HepG2 (cell line): ENCODE data around the gene PRM3. TPM values are rescaled to one million over a fixed set of nuclear protein-coding genes. Genes with fewer than 3 reads are reported as not detected.

Experiments used
- DNMT3B ChIP-seq: conservative IDR thresholded peaks from 2 replicates; pipeline ENCODE4 v1.6.1; 2016; ENCODE audit warnings: missing biosample characterization, control low read depth
- FOXA1 ChIP-seq, 2 experiments: fragments of 450-650 bp in 1 of 2; sonication (generic) in 1 of 2; formaldehyde crosslinking in 1 of 2; IDR thresholded peaks; 2 replicates each; pipeline versions ENCODE4 v1.4.0 to v1.6.1; 2016 to 2020; ENCODE audit warnings: missing genetic modification reagents in 1 of 2
- KLF13 ChIP-seq: sonication (generic); formaldehyde crosslinking; IDR thresholded peaks from 2 replicates; pipeline ENCODE4 v1.4.0; 2020; ENCODE audit warnings: mild to moderate bottlenecking, missing genetic modification reagents
- NR2F6 ChIP-seq, 2 experiments: IDR thresholded peaks; 2 replicates each; pipeline ENCODE4 v1.6.1; 2016; ENCODE audit warnings: antibody characterized with exemption in 1 of 2, mild to moderate bottlenecking in 1 of 2
- PITX1 ChIP-seq: sonication (generic); formaldehyde crosslinking; IDR thresholded peaks from 2 replicates; pipeline ENCODE4 v1.5.1; 2020; ENCODE audit warnings: mild to moderate bottlenecking, missing genetic modification reagents
- SMAD3 ChIP-seq: sonication (generic); formaldehyde crosslinking; IDR thresholded peaks from 2 replicates; pipeline ENCODE4 v1.4.0; 2020; ENCODE audit warnings: missing genetic modification reagents
- TGIF2 ChIP-seq: IDR thresholded peaks from 2 replicates; pipeline ENCODE4 v1.6.1; 2016; ENCODE audit warnings: control low read depth, missing compliant biosample characterization
- ZNF124 ChIP-seq: sonication (generic); formaldehyde crosslinking; IDR thresholded peaks from 2 replicates; pipeline ENCODE4 v1.4.0; 2020; ENCODE audit warnings: missing genetic modification reagents
- ZNF547 ChIP-seq: sonication (generic); formaldehyde crosslinking; IDR thresholded peaks from 2 replicates; pipeline ENCODE4 v1.5.1; 2020; ENCODE audit warnings: mild to moderate bottlenecking, missing genetic modification reagents
- ZNF552 ChIP-seq: sonication (generic); formaldehyde crosslinking; IDR thresholded peaks from 2 replicates; pipeline ENCODE4 v1.9.0; 2022; ENCODE audit warnings: missing genetic modification reagents, mild to moderate bottlenecking, borderline replicate concordance
- ZNF761 ChIP-seq: sonication (generic); formaldehyde crosslinking; conservative IDR thresholded peaks from 2 replicates; pipeline ENCODE4 v1.4.0; 2020; ENCODE audit warnings: mild to moderate bottlenecking, missing genetic modification reagents
- ZSCAN22 ChIP-seq: sonication (generic); formaldehyde crosslinking; IDR thresholded peaks from 2 replicates; pipeline ENCODE4 v1.4.0; 2020; ENCODE audit warnings: mild to moderate bottlenecking, missing genetic modification reagents
- polyA plus RNA-seq, 8 experiments: library from polyadenylated mRNA; depleted of rRNA in 3 of 8; stranded (reverse) in 7 of 8; unstranded in 1 of 8; fragments of >200 nt; fragmentation: Illumina TruSeq in 4 of 8; extraction: Trizol in 4 of 8; gene quantifications; 2 replicates each; pipeline versions ENCODE4 v1.2.1 to v1.2.3, GENCODE V29; 2011 to 2016; ENCODE audit warnings: low read depth in 4 of 8, missing spikeins in 1 of 8, mixed read lengths in 1 of 8; ENCODE audit not compliant: insufficient read depth in 1 of 8
- total RNA-seq, 5 experiments: library from RNA; depleted of rRNA; stranded (reverse); fragments of >200 nt; fragmentation: Illumina TruSeq; extraction: Trizol; gene quantifications; 2 replicates each; pipeline ENCODE4 v1.2.3, GENCODE V29; 2016; ENCODE audit warnings: low read depth in 1 of 5
- TF ChIP-seq, protein P1 (sequence below): sonication (generic); formaldehyde crosslinking; conservative IDR thresholded peaks from 2 replicates; pipeline ENCODE4 v1.5.0; 2020; ENCODE audit warnings: missing genetic modification reagents
- TF ChIP-seq, protein P2 (sequence below): sonication (generic); formaldehyde crosslinking; IDR thresholded peaks from 2 replicates; pipeline ENCODE4 v1.8.1; 2023; ENCODE audit warnings: mild to moderate bottlenecking, moderate library complexity, missing genetic modification reagents

PRM3 gene
- total and polyA plus RNA-seq, 2 of the 13 experiments (the other 11 are each of a cell fraction or from before 2014, with no cell fraction given), result not detected

DNA sequence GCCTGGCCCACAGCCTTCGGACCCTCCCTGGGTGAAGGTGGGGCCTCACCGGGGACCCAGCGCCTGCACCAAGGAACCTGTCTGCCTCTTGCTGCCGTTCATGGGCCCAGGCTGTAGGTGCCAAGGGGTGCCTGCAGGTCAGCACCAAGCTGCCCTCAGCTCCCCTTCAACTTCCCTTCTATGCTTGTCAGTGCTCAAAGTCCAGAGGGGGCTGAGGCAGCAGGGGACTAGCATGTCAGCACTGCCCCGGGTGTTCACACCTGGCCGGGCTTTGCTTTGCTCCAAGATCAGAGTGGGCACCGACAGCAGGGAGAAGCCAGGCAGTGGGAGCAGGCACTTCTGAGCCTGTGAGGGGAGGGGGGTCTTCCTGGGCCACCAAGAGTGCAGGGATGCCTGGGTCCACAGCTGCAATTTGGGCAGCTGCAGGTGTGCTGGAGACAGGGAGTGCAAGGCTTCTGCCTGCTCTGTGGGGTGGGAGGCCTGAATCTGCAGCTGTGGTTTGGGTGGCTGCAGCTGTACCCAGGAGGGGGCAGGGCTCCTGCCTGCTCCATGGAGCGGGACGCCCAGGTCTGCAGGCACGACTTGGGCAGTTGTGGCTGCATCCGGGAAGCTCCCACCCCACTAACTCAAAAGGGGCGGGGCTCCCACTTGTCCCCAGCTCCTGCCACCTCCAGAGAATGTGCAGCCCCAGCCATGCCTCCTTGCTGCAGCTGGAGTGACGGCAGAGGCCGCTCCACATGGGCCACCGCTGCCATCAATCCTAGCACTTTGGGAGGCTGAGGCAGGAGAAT lies 35.3 kb upstream of the PRM3 start (continued):
- TF ChIP-seq, protein P1, sequence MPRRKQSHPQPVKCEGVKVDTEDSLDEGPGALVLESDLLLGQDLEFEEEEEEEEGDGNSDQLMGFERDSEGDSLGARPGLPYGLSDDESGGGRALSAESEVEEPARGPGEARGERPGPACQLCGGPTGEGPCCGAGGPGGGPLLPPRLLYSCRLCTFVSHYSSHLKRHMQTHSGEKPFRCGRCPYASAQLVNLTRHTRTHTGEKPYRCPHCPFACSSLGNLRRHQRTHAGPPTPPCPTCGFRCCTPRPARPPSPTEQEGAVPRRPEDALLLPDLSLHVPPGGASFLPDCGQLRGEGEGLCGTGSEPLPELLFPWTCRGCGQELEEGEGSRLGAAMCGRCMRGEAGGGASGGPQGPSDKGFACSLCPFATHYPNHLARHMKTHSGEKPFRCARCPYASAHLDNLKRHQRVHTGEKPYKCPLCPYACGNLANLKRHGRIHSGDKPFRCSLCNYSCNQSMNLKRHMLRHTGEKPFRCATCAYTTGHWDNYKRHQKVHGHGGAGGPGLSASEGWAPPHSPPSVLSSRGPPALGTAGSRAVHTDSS (CRISPR knock-in tag), result no peak
- peak; percentile 93 for TF ChIP-seq ZSCAN22 (CRISPR knock-in tag)
- TF ChIP-seq ZNF552, result peak; percentile 62; the same call in 1 of the 2 replicates
- TF ChIP-seq KLF13 (CRISPR knock-in tag), result peak; percentile 13; the same call in 1 of the 2 replicates
- 0 out of 2 replicates have a peak, but pooled peaks have one; percentile 49 for TF ChIP-seq SMAD3 (CRISPR knock-in tag)
- peak; percentile 76 for TF ChIP-seq NR2F6 (IDR thresholded peaks at IDR 0.05)
- TF ChIP-seq NR2F6 (CRISPR knock-in tag; IDR thresholded peaks at IDR 0.05), result peak; percentile 92
- no peak; the same call in 1 of the 2 replicates for TF ChIP-seq ZNF761 (CRISPR knock-in tag)
- TF ChIP-seq TGIF2 (CRISPR knock-in tag), result peak; percentile 54; the same call in 1 of the 2 replicates
- TF ChIP-seq PITX1 (CRISPR knock-in tag), result peak; percentile 87
- TF ChIP-seq FOXA1 (IDR thresholded peaks at IDR 0.05), result no peak
- TF ChIP-seq FOXA1 (CRISPR knock-in tag; IDR thresholded peaks at IDR 0.05), result 0 out of 2 replicates have a peak, but pooled peaks have one; percentile 33
- peak; percentile 12; the same call in 1 of the 2 replicates for TF ChIP-seq ZNF547
- TF ChIP-seq DNMT3B (CRISPR knock-in tag), result no peak
- TF ChIP-seq ZNF124 (CRISPR knock-in tag), result peak; percentile 72; the same call in 1 of the 2 replicates
- TF ChIP-seq, protein P2, sequence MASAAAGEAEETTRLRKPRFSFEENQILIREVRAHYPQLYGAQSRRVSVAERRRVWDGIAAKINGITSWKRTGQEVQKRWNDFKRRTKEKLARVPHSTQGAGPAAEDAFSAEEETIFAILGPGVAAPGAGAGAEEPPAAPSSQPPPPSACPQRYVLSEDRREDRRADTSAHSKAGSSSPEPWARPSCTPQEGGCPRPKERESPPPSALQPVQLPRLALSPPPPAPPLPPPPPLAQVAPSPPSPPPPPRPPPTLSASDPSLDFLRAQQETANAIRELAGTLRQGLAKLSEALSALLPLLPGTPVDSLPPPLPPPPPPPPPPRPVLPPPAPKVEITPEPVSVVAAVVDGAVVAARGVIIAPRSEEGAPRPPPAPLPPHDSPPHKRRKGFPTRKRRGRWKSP (CRISPR knock-in tag), result peak; percentile 80; the same call in 1 of the 2 replicates
